Fibroblast of villous mesenchyme (primary cell): ENCODE data around the gene ZNF628. TPM values are rescaled to one million over a fixed set of nuclear protein-coding genes. Genes with fewer than 3 reads are reported as not detected.

Experiments used
- DNase-seq: peaks from one replicate; pipeline ENCODE4 v3.0.0-alpha.2; 2010; ENCODE audit warnings: low read depth
- H3K4me3 ChIP-seq: 2 replicates; pipeline ENCODE4 v1.5.1; 2011; ENCODE audit warnings: low read depth, mild to moderate bottlenecking, low read length
- total RNA-seq: library from RNA; depleted of rRNA; stranded (reverse); fragments of >200 nt; gene quantifications from 2 replicates; pipeline ENCODE4 v1.2.3, GENCODE V29; 2012
- TF ChIP-seq, protein P1 (sequence below): IDR thresholded peaks from 2 replicates; pipeline ENCODE4 v1.5.1; 2012; ENCODE audit warnings: low read depth, mild to moderate bottlenecking, low read length; ENCODE audit not compliant: insufficient read depth

ZNF628 gene
- total RNA-seq, 1 donor: 0.86 TPM

- peak; percentile 76 for DNase-seq
- no peak overlapping the region for H3K4me3 ChIP-seq
- TF ChIP-seq, protein P1, sequence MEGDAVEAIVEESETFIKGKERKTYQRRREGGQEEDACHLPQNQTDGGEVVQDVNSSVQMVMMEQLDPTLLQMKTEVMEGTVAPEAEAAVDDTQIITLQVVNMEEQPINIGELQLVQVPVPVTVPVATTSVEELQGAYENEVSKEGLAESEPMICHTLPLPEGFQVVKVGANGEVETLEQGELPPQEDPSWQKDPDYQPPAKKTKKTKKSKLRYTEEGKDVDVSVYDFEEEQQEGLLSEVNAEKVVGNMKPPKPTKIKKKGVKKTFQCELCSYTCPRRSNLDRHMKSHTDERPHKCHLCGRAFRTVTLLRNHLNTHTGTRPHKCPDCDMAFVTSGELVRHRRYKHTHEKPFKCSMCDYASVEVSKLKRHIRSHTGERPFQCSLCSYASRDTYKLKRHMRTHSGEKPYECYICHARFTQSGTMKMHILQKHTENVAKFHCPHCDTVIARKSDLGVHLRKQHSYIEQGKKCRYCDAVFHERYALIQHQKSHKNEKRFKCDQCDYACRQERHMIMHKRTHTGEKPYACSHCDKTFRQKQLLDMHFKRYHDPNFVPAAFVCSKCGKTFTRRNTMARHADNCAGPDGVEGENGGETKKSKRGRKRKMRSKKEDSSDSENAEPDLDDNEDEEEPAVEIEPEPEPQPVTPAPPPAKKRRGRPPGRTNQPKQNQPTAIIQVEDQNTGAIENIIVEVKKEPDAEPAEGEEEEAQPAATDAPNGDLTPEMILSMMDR: no peak
Measured at GRCh38 chr19:55473225-55474012, 3.0 kb upstream of the ZNF628 start.

GRCh38 chr19:55474269-55475265 is 1.9 kb upstream of the ZNF628 start:
- DNase-seq: peak; percentile 54
- H3K4me3 ChIP-seq: no peak overlapping the region
- TF ChIP-seq, protein P1: no peak

- TF ChIP-seq, protein P1: no peak
Measured at GRCh38 chr19:55477905-55478304, 1.5 kb downstream of the ZNF628 start.

GRCh38 chr19:55478364-55478763 is 1.9 kb downstream of the ZNF628 start:
- H3K4me3 ChIP-seq: no peak overlapping the region
- DNase-seq: no peak
- TF ChIP-seq, protein P1: no peak

More at GRCh38 chr19:55477905-55478304, 1.5 kb downstream of the ZNF628 start:
- peak overlapping the region; percentile 62 for H3K4me3 ChIP-seq
- DNase-seq: no peak

- no peak overlapping the region for H3K4me3 ChIP-seq
- TF ChIP-seq, protein P1: no peak
- DNase-seq: no peak
Measured at GRCh38 chr19:55479045-55479444, 2.6 kb downstream of the ZNF628 start.

DNA sequence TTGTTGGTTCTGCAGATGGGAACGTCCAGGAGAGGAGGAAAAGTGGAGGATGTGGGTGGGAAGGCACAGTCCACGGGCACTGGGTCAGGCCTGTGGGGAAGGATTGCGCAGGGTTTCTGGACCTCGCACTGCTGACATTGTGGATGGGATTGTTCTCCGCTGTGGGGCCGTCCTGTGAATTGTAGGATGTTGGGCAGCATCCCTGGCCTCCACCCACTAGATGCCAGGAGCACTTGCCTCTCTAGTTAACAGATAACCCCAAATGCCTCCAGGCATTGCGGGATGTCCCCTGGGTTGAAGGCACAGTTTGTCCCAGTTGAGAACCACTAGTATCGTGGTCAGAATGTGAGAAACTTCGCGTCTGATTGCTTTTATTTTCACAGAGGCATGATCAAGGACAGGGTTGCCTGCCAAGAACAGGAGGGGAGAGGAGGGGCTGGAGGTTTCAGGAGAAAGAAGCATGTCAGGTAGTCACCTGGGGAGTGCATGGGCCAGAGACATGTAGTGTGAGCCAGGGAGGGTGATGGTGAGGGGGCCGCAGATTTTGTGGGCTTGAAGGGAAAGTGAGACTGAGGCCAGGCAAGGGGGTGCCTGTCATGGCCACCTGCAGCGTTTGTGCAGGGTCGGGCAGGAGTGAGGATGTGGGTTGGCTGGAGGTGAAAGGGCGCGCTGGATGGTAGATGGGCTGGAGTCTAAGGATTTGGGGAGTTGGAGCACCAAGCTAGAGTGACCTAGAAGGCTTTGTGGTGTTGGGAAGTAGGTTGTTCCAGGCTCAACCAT is 3.2 kb downstream of the ZNF628 start:
- H3K4me3 ChIP-seq: no peak overlapping the region
- DNase-seq: no peak
- TF ChIP-seq, protein P1: no peak
